LNCAP (cell line): ENCODE measurements around the gene WEE1.

Experiments
- TF ChIP-seq, protein P1 (sequence below): fragments of 450-650 bp; IDR thresholded peaks from 2 replicates; pipeline ENCODE4 v1.5.1; 2017; ENCODE audit warnings: mild to moderate bottlenecking

WEE1 gene

DNA sequence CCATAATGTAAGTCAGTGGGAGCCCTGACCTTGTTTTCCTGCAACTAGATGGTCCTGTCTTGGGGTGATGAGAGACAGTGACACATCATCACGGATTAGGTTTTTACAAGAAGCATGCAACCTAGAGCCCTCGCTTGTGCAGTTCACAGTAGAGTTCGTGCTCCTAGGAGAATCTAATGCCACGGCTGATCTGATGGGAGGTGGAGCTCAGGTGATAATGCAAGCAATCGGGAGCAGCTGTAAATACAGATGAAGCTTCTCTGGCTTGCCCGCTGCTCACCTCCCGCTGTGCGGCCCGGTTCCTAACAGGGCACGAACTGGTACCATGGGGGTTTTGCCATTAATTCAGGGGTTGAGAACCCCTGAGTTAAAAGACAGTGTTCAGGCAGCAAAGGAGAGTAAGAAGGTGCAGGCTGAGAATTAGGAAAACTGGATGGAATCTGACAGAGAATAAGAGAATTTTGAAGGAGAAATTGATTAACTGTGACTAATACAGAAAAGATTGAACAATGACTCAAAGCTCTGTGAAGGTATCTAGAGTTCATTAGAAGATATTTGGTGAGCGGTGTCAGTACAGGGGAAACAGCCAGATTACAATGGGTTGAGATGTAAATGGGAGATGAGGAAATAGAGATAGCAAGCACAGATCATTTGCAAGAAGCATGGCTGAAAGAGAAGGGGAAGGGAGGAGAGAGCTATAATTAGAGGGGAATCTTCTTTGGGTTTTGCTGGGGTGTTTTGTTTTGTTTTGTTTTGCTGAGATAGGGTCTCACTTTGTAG is 21.0 kb downstream of the WEE1 start:
- TF ChIP-seq, protein P1, sequence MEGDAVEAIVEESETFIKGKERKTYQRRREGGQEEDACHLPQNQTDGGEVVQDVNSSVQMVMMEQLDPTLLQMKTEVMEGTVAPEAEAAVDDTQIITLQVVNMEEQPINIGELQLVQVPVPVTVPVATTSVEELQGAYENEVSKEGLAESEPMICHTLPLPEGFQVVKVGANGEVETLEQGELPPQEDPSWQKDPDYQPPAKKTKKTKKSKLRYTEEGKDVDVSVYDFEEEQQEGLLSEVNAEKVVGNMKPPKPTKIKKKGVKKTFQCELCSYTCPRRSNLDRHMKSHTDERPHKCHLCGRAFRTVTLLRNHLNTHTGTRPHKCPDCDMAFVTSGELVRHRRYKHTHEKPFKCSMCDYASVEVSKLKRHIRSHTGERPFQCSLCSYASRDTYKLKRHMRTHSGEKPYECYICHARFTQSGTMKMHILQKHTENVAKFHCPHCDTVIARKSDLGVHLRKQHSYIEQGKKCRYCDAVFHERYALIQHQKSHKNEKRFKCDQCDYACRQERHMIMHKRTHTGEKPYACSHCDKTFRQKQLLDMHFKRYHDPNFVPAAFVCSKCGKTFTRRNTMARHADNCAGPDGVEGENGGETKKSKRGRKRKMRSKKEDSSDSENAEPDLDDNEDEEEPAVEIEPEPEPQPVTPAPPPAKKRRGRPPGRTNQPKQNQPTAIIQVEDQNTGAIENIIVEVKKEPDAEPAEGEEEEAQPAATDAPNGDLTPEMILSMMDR: no peak

DNA sequence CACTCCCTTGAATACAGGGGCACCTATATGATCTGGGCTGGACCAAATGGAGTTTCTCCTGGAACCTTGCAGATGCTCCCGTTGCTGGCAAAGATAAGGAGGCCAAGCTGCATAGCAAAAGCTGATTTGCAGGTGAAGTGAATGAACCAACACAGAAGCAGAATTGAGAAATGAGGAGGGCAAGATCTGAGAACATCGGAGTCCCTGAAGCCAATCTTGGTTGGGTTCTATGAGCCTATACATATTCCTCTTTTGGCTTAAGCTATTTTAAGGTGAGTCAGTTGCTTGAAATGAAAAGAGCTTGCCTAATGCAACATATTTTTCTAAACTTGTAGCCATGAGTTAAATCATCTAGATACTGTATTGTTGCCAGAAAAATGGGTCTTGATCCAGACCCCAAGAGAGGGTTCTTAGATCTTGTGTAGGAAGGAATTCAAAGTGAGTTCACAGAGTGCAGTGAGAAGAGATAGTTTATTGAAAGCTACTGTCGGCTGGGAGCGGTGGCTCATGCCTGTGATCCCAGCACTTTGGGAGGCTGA is 23.5 kb downstream of the WEE1 start:
- TF ChIP-seq, protein P1: no peak

DNA sequence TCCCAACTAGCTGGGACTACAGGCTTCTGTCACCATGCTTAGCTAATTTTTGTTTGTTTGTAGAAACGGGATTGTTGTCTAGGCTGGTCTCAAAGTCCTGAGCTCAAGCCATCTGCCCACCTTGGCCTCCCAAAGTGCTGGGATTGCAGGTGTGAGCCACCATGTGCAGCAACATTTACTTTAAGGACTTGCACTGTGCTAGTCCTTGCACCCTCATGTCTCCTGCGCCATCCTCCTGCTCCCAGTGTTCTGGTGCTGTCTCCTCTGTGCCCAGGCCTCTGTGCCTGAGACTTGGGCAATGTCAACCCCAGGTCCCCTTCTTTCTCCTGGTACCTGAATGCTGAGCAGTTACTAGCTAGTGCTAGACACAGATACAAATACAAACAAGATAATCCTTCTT is 26.7 kb downstream of the WEE1 start:
- TF ChIP-seq, protein P1: no peak

DNA sequence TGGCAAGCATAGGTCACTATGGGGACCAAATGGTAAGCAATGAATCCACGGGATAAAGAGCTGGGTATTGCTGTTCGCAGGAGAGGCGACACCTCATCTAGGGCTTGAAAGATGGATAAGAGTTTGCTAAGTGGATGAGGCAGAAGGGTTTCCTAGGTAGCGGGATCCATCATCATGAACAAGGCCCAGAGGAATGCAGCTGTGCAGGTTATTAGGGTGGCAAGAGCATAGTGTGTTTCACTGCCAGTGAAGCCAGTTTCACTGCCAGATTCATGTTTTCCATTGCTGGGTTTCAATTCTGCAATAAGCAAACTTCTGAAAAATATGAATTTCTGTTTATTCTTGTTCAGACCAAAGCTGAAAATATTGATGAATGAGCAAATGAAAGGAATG is 27.2 kb downstream of the WEE1 start:
- TF ChIP-seq, protein P1: no peak

DNA sequence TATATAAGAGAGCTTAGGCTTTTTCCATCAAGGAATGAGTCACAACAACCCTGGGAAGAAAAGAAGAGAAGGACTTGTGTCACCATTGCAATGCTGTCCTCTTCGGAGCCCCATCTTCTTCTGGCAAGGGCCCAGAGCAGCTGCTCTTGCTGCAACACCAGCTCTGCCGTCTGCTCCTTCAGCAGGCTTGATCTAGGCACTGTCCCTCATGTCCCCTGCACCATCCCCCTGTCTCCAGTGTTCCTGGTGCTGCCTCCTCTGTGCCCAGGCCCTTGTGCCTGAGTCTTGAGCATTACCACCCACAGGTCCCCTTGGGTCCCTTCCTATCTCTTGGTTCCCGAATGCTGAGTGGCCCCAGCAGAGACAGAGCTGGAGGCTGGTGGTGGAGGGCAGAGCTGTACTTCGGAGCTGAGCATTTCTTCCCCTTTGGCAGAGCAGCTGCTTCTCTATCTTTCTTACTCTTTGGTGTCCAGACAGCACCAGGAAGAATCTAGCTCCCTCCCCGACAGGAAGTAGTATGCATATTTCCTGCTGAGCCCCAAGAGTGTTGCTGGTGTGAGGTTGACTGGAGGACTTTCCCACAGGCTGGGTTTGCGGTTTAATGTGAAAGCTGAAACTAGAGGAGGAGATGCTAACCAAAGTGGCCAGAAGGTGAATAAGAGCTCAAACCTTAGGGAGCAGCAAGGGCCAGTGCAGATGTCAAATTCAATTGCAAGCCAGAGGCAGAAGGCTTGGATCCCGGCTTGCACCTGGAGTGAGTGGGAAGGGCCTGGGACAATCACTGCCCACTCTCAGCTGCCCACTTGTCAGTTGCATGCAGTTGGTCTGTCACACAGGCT is 27.8 kb downstream of the WEE1 start:
- TF ChIP-seq, protein P1: no peak

DNA sequence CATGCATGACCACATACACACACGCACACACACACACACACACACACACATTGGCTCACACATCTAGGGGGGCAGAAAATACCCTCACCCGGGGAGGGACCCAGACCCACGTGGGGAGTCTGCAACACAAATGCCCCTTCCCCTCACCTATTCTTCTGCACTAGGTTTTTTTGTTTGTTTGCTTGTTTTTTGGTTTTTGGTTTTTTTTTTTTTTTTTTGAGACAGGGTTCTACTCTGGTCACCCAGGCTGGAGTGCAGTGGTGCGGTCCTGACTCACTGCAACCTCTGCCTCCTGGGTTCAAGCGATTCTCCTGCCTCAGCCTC is 28.4 kb downstream of the WEE1 start:
- TF ChIP-seq, protein P1: no peak

DNA sequence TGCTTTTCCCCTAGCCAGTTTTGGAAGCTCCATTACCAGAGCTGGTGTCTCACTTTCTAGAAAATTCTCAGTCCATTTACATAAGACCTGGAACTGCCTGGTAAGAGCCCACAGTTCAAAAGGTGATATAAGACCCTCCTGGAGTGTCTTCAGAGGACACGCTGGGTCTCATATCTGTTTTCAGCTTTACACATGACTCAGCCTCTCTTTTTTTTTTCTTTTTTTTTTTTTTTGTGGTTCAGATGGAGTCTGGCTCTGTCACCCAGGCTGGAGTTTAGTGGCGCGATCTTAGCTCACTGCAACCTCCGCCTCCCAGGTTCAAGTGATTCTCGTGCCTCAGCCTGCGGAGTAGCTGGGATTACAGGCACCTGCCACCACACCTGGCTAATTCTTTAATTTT is 30.7 kb downstream of the WEE1 start:
- TF ChIP-seq, protein P1: no peak
